Testis (tissue), 3 donors: Measurements from ENCODE around the gene ARID1A. TPM values are rescaled to one million over a fixed set of nuclear protein-coding genes. Genes with fewer than 3 reads are reported as not detected.

ENCODE experiments used
- DNase-seq: peaks from one replicate; pipeline ENCODE4 v3.0.0-alpha.2; 2019
- H3K27ac ChIP-seq, 2 donors: fragments of 200-600 bp; sonication (generic); one replicate each; pipeline ENCODE4 v1.5.1; 2019
- H3K27me3 ChIP-seq: fragments of 200-600 bp; sonication (generic); one replicate; pipeline ENCODE4 v1.5.1; 2019
- H3K36me3 ChIP-seq: fragments of 200-600 bp; sonication (generic); one replicate; pipeline ENCODE4 v1.5.1; 2017; ENCODE audit warnings: low read depth; ENCODE audit errors: missing control alignments
- H3K4me1 ChIP-seq: fragments of 200-600 bp; sonication (generic); one replicate; pipeline ENCODE4 v1.5.1; 2019
- H3K4me3 ChIP-seq, 2 donors: fragments of 200-600 bp; sonication (generic); one replicate each; pipeline ENCODE4 v1.5.1; 2017 to 2019
- H3K9me3 ChIP-seq: fragments of 200-600 bp; sonication (generic); one replicate; pipeline ENCODE4 v1.5.1; 2017
- POLR2A ChIP-seq: fragments of 450-650 bp; IDR thresholded peaks from one replicate; pipeline ENCODE4 v1.6.1; 2017; ENCODE audit warnings: antibody characterized with exemption, mild to moderate bottlenecking, moderate library complexity
- WGBS, 2 donors: methylation state at CpG; one replicate each; pipeline ENCODE4 v1.1.5; 2018; 5-methylcytosine and 5-hydroxymethylcytosine counted together
- intact Hi-C: fragments of 100-400 bp; cut with DNase I; formaldehyde crosslinking; loops from one replicate; pipeline ENCODE4 v1.15.1; 2023; ENCODE audit warnings: low total_unique reads
- polyA plus RNA-seq: library from polyadenylated mRNA; stranded (reverse); fragments of 350-450 nt; fragmentation: Illumina TruSeq; extraction: RNeasy Lipid Tissue Mini Kit (QIAGEN cat#74804); gene quantifications from one replicate; pipeline ENCODE4 v1.2.3, GENCODE V29; 2014; ENCODE audit warnings: low read depth, low replicate concordance; ENCODE audit not compliant: insufficient read depth
- total RNA-seq, 2 donors: library from RNA; depleted of rRNA; stranded (reverse); fragments of >200 nt; gene quantifications; one replicate each; pipeline ENCODE4 v1.2.3, GENCODE V29; 2016
- TF ChIP-seq, protein P1 (sequence below), 3 experiments: fragments of 450-650 bp in 2 of 3; fragments of 200-600 bp in 1 of 3; sonication (generic) in 1 of 3; IDR thresholded peaks; one replicate each; pipeline ENCODE4 v1.5.1; 2016 to 2019; ENCODE audit warnings: antibody characterized with exemption in 3 of 3, mild to moderate bottlenecking in 2 of 3, moderate library complexity in 1 of 3

Gene ARID1A
- total and polyA plus RNA-seq, 3 donors from 2014 or later, result 53.7 to 119 (median 106) TPM

DNA sequence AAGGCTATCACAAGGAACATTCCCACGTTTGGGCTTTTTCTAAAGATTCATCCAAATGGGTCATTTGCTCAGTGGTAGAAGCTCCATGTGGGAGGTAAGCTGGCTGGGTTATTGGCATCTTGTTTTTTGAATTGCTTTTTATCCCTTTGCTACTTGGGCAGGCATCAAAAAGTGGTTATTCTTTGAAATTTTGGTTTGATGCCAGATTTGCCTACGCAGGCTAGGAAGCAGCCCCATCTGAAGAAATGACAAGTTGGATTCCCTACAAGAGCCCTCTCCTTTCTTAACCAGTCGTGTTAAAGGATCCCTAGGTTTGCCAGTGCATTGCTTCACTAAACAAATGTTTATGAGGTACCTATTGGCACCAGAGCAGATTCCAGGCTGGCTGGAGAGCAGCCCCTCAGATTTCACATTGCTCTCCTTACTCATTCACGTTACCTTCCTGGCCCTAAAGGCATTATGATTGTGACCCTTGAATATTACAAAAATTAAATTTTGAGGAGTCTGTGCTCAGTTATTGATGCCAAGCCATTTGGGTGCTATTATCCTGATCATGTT is 38.8 kb downstream of the ARID1A start:
- H3K9me3 ChIP-seq, result no peaks in the 10 kb centered on the region
- H3K4me3 ChIP-seq, result no peak overlapping the region
- no peak for TF ChIP-seq POLR2A
- TF ChIP-seq, protein P1, sequence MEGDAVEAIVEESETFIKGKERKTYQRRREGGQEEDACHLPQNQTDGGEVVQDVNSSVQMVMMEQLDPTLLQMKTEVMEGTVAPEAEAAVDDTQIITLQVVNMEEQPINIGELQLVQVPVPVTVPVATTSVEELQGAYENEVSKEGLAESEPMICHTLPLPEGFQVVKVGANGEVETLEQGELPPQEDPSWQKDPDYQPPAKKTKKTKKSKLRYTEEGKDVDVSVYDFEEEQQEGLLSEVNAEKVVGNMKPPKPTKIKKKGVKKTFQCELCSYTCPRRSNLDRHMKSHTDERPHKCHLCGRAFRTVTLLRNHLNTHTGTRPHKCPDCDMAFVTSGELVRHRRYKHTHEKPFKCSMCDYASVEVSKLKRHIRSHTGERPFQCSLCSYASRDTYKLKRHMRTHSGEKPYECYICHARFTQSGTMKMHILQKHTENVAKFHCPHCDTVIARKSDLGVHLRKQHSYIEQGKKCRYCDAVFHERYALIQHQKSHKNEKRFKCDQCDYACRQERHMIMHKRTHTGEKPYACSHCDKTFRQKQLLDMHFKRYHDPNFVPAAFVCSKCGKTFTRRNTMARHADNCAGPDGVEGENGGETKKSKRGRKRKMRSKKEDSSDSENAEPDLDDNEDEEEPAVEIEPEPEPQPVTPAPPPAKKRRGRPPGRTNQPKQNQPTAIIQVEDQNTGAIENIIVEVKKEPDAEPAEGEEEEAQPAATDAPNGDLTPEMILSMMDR (IDR thresholded peaks at IDR 0.05), result no peak
- 34 to 46% methylated on average over 4 of the region's 4 CpGs for WGBS, 2 donors
- H3K27ac ChIP-seq, result no peak overlapping the region
- intact Hi-C loops, result no loop called here
- DNase-seq, result no peak
- H3K27me3 ChIP-seq, result no peaks in the 10 kb centered on the region
- peaks cover 14% of the 10 kb centered on the region for H3K4me1 ChIP-seq
- no peaks in the 10 kb centered on the region for H3K36me3 ChIP-seq

DNA sequence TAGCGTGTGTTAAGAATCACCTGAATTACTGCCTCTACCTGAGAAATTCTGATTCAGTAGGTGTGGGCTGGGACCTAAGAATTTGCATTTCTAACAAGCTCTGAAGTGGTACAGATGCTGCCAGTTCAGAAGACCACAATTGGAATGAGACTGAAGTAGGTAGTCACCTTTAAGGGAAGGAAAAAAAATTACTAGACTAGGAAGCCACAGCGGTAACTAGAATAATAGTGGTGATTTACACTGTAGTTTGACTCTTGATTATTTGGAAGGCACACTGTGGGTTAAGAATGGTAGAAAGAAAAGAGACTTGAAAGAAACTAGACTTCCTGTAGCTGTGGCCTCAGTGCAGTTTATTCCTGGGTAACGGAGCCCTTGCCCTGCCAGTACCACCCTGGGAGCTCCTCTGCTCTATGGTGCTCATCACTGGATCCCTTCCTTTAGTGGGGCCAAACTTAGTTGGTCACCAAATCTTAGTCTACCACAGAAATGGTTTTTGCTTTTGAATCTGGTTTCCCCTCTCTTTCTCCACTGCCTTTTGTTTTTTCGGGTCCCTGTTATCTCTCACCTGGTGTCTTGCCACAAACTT is 43.6 kb downstream of the ARID1A start:
- Histone ChIP-seq H3K4me3 (no peak overlapping the region), H3K9me3 (no peaks in the 10 kb centered on the region), H3K27me3 (no peaks in the 10 kb centered on the region), H3K4me1 (peaks cover 7% of the 10 kb centered on the region), H3K27ac (no peak overlapping the region), H3K36me3 (no peaks in the 10 kb centered on the region)
- no peak for DNase-seq
- TF ChIP-seq POLR2A, result no peak
- TF ChIP-seq, protein P1 (IDR thresholded peaks at IDR 0.05), result no peak
- WGBS, 2 donors, result 90 to 91% methylated on average over 4 of the region's 4 CpGs
- intact Hi-C loops, result no loop called here

DNA sequence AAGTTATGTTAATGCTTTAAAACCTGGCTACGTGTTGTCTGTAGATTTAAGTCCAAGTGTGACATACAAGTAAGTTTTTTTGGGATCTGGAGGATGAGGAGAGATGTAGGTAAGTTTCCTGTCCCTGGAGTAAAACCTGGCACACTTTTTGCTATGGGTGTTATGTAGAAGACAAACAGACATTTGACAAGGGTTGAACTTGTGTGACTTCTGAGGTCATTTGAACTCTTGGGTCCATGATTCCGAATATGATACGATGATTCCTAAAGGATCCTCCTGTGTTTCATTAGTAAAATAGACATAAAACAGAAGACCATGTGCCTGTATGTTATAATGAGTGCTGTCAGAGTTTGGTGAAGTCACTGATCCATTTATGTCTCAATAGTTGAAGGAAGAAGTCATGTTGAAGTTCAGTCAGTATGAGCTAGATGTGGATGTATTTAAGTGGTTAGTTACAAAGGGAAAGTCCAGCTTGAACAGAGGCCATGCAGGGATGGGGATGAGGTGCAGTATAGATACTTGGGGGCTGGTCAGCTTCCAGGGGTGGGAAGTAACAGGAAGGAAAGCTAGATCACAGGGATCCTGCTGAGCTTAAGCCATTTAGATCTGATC is 44.3 kb downstream of the ARID1A start:
- no peak for TF ChIP-seq POLR2A
- TF ChIP-seq, protein P1 (IDR thresholded peaks at IDR 0.05), result no peak
- H3K4me1 ChIP-seq, result peaks cover 6% of the 10 kb centered on the region
- H3K27me3 ChIP-seq, result no peaks in the 10 kb centered on the region
- no peak overlapping the region for H3K27ac ChIP-seq
- H3K9me3 ChIP-seq, result no peaks in the 10 kb centered on the region
- H3K4me3 ChIP-seq, result no peak overlapping the region
- 92 to 93% methylated on average over 3 of the region's 3 CpGs for WGBS, 2 donors
- no peaks in the 10 kb centered on the region for H3K36me3 ChIP-seq
- DNase-seq, result no peak
- intact Hi-C loops, result no loop called here

GRCh38 chr1:26740952-26741351 is 45.1 kb downstream of the ARID1A start:
- Histone ChIP-seq H3K4me1 (peaks cover 6% of the 10 kb centered on the region), H3K4me3 (no peak overlapping the region), H3K27me3 (no peaks in the 10 kb centered on the region), H3K36me3 (no peaks in the 10 kb centered on the region), H3K9me3 (no peaks in the 10 kb centered on the region), H3K27ac (no peak overlapping the region)
- TF ChIP-seq, protein P1 (IDR thresholded peaks at IDR 0.05), result no peak
- no peak for TF ChIP-seq POLR2A
- no peak for DNase-seq
- intact Hi-C loops, result no loop called here
- 90 to 94% methylated on average over 5 of the region's 5 CpGs for WGBS, 2 donors
